GM18870 (cell line): ENCODE measurements around the gene OR5H1.
"Not testable (repeated sequence)": the region's sequence is repeated elsewhere in the genome, so short reads cannot be mapped to it uniquely, and the experiment has no call there.

Source experiments
- ATAC-seq: cut with Tn5 transposase; IDR thresholded peaks from one replicate; pipeline ENCODE4 v1.9.1; 2021; ENCODE audit warnings: moderate library complexity; ENCODE audit not compliant: unreplicated experiment

Gene OR5H1

DNA sequence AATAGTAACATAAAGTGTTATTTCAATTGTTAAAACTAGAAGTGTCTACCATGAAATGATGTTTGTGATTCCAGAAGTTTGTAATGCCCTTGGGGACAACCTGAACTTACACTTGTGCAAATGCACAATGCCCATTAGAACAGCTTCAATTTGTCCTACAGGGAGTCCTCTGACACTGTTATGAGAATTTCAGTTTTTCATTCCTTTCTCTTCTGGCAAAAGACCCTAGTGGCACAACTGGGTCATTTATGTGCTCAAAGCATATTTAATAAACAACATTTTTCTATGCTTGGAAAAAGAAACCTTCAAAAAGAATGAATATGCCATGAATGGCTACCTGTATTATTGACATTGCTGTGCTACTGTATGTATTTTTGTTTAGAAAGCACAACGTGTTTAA is at the start of gene OR5H1:
Gene OR5H1, plus strand, starts transcription at position 301 of the 400 bp plus-strand sequence. CDS start 1,977 bp downstream, outside the sequence.
- no peak for ATAC-seq

DNA sequence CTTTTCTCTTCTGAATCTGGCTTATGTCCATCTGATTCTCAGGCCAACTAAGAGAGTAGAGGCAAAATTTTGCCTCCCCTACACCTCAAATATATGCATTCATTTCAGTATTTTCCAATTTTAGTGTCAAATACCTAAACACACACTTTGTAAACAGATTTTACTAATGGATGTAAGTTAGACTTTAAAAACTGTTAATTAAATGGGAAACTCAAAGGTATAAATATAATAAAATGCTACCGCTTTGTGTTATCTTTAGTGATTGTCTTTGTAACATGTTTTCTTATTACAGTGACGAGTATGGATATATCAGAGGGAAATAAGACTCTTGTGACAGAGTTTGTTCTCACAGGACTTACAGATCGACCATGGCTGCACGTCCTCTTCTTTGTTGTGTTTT is 43.6 kb upstream of the OR5H1 start, which contains the start of gene OR5AC2:
Gene OR5AC2, plus strand, starts transcription at position 301 of the 400 bp plus-strand sequence. Its CDS starts 0 bp downstream, at position 301.
- no peak for ATAC-seq

DNA sequence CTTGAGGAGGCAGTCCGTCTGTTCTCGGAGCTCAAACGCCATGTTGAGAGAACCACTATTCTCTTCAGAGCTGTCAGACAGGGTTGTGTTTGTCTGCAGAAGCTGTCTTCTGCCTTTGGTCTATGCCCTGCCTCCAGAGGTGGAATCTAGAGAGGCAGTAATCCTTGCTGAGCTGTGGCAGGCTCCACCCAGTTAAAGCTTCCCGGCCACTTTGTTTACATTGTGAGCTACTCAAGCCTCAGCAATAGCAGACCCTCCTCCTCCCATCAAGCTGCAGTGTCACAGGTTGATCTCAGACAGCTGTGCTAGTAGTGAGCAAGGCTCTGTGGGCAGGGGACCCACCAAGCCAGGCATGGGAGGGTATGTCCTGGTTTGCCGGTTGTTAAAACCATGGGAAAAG is 34.6 kb upstream of the OR5H1 start:
- ATAC-seq, result no peak

DNA sequence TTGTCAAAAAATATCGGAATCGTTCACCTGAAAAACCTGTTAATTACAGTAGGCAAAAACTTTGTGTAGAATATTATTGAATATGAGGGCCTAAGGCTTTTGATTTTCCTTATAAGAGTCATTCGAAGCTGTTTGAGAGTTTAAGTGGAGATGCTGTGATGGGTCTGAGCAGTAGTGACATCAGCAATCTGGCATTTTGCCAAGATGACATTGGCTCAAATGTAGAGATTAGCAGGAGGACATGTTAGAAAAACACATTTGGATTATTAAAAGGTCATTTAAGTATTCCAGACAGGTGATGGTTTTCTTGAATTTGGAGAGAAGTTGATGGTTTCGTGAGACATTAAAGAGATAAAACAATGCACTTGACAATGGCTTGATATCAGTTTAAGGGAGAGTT is 30.7 kb upstream of the OR5H1 start:
- no peak for ATAC-seq

DNA sequence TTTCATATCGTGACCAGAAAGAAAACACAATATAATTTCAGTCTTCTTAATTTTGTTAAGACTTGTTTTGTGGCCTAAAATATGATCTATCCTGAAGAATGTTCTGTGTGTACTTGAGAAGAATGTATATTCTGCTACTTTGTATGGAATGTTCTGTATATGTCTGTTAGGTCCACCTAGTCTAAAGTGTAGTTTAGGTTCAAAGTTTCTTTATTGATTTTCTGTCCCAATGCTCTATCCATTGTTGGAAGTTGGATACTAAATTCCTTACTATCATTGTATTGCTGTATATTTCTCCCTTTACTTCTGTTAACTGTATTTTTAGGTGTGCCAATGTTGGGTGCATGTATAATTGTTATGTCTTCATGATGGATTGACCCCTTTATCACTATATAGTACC is 22.4 kb upstream of the OR5H1 start:
- ATAC-seq, result no peak

DNA sequence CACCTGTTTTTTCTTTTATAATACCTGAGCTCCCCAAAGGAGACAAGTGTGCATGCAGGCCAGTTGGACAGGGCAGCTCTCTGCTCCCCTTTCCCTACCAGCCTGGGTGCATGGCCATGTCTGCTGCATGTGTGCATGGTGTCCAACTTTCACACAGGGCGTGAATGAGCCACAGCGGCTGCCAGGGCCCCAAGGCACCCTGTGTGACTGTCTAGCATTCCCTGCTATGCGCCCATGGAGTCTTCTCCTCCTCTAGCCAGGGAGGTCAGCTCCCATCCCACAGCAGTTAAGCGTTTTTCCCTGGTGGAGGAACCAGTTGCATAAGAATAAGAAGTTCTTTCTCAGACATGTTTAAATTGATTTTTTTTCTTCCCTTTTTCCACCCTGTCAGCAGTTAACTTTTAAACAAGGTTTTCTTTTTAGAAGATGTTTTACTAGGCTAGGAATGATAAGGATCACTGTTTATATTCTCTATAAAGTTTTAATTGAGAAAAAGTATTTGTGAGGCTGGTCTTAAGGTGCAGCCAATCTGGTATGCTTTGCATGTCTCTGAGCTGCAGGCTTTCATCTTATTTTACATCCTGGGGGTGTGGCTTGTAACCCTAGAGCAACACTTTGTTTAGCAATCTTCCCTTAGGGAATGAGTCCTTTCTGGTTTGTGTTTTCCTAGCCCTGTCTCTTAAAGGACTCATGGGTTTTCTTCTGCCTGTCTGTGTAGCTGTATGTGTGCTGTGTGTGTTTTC is 20.5 kb upstream of the OR5H1 start:
- no peak for ATAC-seq

DNA sequence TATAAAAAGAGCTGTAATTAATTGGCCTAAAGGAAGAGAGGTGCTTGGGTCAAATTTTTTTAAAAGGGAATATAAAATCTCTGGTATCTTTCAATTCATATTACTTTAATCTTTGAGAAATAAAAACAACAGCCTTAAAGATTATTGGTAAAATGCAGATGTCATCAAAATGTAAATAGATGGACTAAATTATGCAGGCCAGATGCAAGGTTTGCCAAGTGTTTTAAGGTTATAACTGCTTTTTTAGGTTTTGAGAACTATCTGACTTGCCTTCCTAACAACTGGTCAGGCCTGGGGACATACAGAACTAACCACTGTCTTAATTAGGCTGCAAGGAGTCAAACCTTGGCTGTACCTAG is 20.0 kb upstream of the OR5H1 start:
- ATAC-seq, result no peak

DNA sequence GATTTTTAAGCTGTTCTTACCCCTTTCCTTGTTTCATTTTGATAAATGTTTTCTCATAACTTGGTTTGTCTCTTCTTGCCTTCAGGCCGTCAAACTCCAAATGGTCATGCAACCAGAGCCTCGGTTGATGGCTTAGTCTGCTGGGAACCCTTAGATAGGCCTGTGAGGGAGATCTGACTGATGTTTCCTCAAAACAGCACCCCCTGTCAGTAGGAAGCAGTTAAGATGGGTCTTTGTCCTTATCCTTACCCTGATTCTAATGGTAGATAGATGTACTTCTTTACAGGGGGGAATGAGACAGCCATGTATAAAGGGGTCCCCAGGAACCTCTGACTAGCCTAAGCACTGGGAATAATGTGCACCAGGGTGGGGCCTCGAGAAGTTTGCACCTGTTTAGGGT is 16.3 kb upstream of the OR5H1 start:
- no peak for ATAC-seq

DNA sequence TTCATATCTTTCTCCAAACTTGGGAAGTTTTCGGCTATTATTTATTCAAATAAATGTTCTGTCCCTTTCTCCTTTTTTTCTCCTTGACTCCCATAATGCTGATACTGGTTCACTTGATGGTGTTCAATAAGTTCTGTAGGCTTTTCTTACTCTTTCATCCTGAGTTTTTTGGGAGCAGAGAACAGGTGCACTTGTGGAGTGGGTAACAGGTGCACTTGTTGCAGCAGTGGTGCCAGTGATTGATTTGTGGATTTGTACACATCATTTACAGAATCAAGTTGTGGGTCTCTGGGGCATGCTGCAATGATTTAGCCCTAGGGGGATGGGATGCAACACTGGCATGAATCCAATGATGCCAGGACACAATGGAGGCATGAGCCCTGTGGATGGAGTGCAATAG is 14.8 kb upstream of the OR5H1 start:
- ATAC-seq, result no peak

DNA sequence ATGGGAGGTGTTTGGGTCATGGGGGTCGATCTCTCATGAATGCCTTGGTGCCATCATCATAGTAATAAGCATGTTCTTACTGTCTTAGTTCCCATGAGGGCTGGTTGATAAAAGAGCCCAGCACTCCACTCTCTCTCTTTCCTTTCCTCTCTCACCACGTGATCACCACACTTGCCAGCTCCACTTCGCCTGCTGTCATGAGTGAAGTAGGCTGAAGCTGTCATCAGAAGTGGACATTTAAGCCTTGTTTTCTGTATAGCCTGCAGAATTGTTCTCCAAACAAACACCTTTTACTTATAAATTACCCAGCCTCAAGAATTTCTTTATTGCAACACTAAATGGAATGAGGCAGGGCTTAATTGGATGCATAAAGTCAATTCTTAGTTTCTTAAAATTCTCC is 6.1 kb downstream of the OR5H1 start:
- no peak for ATAC-seq

DNA sequence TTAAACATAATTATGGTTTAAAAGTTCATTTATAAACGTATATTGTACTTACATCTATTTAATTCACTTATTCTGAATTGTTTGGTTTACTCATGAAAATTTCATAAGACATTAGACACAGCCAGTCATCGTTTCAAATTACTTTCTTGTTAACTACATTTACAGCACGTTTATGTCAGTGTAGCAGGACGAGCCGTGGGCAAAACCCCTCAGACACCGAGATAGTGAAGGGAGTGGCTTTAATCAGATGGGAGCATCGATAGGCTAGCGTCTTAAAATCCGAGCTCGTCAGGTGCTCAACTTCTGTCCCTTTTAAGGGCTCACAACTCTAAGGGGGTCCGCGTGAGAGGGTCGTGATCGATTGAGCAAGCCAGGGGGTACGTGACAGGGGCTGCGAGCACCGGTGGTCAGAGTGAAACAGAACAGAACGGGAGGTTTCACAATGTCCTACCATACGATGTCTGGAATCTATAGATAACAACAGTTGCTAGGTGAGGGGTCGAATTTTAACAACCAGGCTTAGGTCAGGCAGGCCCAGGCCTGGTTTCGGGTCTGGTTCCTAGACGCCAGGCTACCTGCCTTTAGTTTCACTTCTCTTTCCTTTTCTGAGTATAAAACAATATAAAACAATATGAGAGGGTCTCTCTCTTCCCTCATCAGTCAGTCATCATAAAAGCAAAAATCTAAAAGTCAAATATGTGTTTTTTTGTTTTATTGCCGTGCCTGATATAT is 7.5 kb downstream of the OR5H1 start:
- not testable (repeated sequence) for ATAC-seq

DNA sequence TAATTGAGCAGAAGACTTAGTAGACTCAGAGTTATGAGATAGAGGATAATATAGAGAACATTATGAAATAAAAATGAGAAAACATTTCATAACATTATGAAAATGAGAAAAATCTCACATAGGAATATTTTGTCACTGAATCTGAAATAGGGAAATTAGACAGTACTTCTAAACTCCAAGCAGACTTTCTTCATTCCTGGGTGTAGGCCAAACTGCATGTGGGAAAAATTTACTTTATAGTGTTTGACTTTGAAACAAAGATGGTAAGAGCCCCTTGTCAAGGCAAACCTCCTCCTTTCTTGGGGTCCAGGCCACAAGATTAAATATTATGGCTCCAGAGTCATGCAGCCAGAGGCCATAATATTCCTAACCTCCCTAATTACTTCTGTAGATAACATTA is 10.0 kb downstream of the OR5H1 start:
- ATAC-seq, result no peak

DNA sequence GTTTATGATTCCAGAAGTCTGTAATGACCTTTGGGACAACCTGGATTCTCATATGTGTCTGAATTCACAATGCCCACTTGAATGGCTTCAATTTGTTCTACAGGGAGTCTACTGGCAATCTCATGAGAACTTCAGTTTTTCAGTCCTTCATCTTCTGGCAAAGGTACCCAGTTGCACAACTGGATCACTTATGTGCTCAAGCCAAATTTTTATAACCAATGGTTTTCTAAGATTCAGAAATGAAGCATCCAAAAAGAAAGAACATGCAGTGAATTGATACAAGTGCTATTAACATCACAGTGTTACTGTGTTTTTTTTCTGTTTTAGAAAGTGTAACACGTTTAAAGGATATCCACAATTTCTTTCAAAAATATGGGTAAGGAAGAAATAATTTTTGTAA is 16.7 kb downstream of the OR5H1 start, which contains the start of gene OR5H14:
Gene OR5H14, plus strand, starts transcription at position 301 of the 400 bp plus-strand sequence. CDS start 1,907 bp downstream, outside the sequence.
- ATAC-seq, result no peak

DNA sequence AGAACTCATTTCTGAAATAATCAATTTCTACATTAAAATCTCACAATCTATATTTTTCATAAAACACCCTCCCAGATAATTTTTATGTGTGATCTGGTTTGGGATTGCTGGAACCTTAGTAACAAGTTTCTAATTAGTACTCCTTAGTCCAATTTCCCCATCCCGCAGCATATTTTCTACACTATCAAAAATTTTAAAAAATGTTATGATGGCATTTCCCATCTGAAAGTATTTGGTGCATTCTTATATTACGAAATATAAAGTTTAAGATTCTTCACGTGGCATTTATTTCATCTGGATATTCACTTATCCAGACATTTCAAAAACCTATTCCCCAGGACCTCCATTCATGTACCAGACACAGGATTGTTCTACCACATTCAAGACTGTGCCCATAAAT is 18.2 kb downstream of the OR5H1 start:
- ATAC-seq, result no peak

DNA sequence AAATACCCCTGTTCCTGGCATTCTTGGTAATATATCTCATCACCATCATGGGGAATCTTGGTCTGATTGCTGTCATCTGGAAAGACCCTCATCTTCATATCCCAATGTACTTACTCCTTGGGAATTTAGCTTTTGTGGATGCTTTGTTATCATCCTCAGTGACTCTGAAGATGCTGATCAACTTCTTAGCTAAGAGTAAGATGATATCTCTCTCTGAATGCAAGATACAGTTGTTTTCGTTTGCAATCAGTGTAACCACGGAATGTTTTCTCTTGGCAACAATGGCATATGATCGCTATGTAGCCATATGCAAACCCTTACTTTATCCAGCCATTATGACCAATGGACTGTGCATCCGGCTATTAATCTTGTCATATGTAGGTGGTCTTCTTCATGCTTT is 18.9 kb downstream of the OR5H1 start:
- not testable (repeated sequence) for ATAC-seq

DNA sequence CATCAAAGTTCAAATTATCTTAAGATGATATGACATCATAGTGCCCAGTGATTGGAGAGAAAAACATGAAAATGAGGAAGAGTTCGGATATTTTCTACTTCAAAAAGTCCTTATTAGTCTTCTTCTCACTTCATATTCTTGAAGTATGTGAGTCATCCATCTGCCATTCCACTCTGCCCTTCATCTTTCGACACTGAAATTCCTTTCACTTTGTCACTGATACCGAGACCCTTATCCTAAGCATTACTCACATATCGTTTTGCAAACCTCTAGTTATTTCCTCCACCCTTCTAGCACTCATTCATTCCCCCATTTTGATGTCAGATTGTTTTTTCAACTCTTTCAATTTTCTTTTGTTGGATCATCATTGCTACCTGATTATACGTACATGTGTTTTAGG is 20.7 kb downstream of the OR5H1 start:
- no peak for ATAC-seq

DNA sequence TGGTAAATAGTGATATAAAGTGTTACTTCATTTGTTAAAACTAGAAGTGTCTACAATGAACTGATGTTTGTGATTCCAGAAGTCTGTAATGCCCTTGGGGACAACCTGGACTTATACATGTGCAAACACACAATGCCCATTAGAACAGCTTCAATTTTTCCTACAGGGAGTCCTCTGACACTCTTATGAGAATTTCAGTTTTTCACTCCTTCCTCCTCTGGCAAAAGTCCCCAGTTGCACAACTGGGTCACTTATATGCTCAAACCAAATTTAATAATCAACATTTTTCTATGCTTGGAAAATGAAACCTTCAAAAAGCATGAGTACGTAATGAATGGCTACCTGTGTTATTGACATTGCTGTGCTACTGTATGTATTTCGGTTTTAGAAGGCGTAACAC is 35.9 kb downstream of the OR5H1 start, which contains the start of gene OR5H15:
Gene OR5H15, plus strand, starts transcription at position 301 of the 400 bp plus-strand sequence. CDS start 2,004 bp downstream, outside the sequence.
- no peak for ATAC-seq

DNA sequence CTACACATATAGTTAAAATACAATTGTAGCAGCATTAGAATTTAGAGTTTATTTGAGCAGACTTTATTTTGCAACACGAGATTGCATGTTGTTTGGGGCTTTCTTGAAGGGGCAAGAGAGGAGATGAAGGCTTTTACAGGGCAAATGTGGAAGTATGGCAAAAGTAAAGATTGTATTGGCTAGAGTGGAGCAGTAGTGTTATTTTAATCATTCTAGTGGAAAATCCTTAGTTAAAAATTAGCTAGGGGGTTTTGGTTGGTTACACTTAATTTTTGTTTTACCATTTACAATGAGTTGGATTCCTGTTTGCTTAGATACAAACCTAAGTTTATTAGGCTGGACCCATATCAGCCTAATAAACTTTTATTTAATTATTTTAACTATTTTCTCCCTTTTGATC is 40.5 kb downstream of the OR5H1 start:
- ATAC-seq, result peak; percentile 42

DNA sequence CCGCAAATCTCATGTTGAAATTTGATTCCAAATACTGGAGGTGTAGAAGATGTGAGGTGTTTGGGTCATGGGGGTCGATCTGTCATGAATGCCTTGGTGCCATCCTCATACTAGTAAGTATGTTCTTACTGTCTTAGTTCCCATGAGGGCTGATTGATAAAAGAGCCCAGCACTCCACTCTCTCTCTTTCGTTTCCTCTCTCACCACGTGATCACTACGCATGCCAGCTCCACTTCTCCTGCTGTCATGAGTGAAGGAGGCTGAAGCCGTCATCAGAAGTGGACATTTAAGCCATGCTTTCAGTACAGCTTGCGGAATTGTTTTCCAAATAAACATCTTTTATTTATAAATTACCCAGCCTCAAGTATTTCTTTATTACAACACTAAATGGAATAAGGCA is 42.1 kb downstream of the OR5H1 start:
- ATAC-seq, result no peak

DNA sequence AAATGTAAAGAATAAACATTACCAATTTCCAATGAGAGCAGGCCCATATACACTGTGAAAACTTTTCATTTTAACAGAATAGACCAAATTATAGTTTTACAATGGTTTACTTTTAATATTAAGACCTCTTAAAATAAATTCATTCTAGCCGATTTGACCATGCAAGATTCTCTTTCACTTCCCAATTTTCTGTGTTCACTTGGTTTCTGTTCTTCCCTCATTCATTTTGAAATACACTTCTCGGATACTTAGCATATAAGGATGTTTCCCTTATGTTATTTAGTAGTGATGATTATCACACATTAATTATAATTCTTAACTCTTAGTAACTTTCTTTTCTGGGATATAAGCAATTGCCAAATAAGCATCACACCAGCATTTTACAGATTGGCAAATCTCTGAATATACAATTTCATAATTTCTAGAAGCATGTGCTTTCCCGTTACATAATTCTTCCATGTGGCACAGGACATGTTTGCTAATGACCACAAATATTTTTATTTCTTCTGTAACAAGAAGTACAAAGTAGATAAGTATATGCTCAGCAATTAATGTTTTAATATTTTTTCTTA is 49.9 kb downstream of the OR5H1 start:
- no peak for ATAC-seq

DNA sequence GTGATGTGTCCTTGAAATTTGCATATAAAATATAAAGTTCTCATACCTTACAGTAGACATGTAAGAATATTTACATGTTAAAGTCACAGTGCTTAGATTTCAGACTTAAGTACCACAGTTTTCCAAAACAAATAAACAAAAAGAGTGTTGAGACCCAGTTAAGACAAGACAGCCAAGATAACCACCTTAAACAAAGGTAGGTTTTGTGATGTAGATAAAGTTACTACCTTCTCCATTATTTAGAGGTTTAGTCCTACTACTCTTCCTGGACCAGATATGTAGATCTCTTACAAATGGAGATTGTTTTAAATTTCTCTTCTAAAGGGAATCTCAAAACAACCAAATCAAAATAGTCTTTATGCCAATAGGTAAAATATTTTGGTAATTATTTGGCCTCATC is 51.7 kb downstream of the OR5H1 start:
- ATAC-seq, result no peak

DNA sequence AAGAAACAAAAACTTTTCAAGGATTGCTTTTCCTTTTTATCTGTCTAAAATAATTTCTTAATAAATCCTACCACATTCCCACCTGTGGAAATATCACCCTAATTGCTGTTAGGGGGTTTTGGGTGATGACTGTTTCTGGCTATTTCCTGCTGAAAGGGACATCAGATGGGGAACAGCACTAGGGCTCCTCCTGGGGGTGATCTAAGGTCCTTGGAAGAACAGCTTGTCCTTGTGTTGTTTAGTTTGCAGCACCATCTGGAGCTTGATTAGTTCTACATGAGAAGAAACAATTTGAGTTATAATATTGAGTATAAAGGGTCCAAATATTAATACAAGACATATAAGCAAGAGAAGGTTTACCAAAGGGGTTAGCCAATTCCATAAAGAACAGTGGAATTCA is 54.7 kb downstream of the OR5H1 start:
- no peak for ATAC-seq
